HuH-7 (cell line): Measurements from ENCODE around the gene NGF.

Source experiments
- DNase-seq: peaks from one replicate; pipeline ENCODE4 v3.0.0; 2011; ENCODE audit warnings: low spot score

Gene NGF

GRCh38 chr1:115280064-115280463 is 58.0 kb downstream of the NGF start:
- DNase-seq, result no peak

- no peak for DNase-seq
Observed at GRCh38 chr1:115278211-115278610, 59.8 kb downstream of the NGF start.

DNA sequence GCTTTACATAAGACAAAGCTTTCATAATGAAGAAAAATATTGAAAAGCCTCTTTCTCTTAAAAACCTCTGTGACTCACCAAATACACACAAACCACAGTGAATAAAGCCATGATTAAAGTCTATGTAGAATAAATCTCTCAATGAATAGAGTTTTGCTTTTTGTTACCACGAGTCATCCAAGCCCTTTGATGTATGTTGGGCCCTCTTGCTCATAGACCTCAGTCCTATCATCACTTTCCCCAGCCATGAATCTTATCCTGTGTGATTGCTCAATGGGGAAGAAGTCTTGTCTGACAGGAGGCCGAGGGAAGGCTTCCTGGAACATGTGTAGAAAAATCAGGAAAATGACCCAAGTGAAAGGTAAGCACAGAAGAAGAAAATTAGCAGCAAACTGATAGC is 60.8 kb downstream of the NGF start:
- DNase-seq, result no peak

GRCh38 chr1:115275216-115275615 is 62.8 kb downstream of the NGF start:
- DNase-seq, result no peak

DNA sequence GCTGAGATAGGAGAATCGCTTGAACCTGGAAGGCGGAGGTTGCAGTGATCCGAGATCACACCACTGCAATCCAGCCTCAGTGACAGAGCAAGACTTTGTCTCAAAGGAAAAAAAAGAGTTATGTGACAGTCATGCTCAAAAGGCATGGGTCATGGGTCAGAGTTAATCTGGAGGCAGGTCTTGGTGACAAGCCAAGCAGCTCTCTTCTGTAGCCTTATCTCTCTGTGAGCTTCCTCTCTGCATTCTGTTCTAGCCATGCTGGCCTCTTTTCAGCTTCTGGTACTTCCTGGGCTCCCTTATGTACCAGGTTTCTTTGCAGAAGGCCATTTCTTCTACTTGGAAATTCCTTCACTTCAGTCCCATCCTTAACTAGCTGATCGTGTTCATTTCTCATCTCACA is 63.6 kb downstream of the NGF start:
- no peak for DNase-seq

GRCh38 chr1:115266729-115267421 is 71.2 kb downstream of the NGF start:
- DNase-seq, result no peak

- DNase-seq, result no peak
Observed at GRCh38 chr1:115265099-115265498, 73.0 kb downstream of the NGF start.

GRCh38 chr1:115262886-115263285 is 75.2 kb downstream of the NGF start:
- no peak for DNase-seq

GRCh38 chr1:115261496-115261895 is 76.6 kb downstream of the NGF start:
- no peak for DNase-seq

DNA sequence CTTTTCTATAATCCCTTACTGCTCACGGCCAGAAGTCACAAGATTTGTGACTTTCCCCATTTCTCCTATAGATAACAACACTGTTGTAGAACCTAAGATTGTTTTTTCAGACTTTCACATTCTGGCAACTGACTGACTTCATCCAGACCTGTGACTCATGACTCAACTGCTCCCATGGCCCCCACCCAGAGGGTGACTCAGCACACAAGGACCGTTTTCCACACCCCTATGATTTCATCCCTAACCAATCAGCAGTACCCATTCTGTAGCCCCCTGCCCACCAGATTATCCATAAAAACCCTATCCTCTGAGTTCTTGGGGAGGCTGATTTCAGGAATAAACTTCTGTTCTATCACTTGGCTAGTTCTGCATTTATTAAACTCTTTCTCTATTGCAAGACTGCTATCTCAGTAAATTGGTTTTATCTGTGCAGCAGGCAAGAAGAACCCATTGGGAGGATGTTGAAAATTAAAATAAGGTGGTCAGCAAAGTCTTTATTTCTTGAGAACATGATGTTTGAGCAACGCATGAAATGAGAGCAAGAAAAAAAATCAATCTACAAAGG is 79.7 kb downstream of the NGF start:
- no peak for DNase-seq

DNA sequence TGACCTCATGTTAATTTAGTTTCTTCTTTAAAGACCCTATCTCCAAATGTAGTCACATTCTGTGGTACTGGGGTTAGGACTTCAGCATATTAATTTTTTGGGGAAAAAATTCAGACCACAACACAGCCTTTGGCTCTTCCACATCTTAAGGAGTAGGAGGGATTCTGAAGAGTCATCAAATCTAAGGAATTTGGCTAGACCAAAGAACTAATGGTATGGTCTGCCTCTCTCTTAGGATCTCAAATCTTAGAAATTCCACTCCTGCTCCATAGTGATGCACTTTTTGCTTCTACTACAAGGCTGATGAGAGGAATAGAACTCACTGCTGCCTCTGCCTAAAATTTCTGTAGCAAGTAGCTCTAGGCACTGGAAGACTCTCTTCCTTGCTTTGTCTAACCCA is 80.5 kb downstream of the NGF start:
- no peak for DNase-seq

DNA sequence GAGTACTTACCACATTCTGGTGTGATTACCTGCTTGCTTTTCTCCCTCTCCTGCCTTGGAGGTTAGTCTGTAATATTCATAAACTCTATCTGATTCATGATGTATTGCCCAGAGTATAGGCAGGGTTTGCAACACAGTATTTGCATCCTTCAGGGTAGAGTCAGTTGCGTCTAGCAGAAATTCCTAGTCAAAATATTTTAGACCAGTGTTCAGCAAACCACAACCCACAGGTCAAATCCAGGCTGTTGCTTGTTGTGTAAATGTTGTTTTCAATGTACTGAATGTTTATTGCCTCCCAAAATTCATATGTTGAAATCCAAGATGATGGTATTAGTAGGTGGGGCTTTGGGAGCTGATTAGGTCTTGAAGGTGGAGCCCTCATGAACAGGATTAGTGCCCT is 82.9 kb downstream of the NGF start:
- no peak for DNase-seq

- no peak for DNase-seq
Observed at GRCh38 chr1:115252585-115252984, 85.5 kb downstream of the NGF start.

- DNase-seq, result no peak
Observed at GRCh38 chr1:115251856-115252255, 86.2 kb downstream of the NGF start.

GRCh38 chr1:115251340-115251748 is 86.7 kb downstream of the NGF start:
- DNase-seq, result no peak

- DNase-seq, result no peak
Observed at GRCh38 chr1:115246526-115246925, 91.5 kb downstream of the NGF start.

DNA sequence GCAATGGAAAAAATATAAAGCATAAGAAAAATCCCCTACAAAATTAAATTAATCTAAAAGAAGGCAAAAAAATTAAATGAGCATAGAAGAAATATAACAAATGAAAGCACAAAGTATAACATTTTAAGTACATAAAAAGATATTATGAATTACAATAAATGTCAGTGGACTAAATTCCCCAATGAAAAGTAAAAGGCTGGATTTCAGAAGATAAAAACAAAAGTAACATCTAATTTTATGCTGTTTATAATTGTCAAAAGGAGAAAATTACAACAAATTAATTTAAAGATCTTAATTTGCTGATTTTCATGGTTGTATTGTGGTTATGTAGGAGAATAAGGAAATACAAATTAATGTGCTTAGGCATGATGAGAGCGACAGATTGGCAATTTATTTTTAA is 92.8 kb downstream of the NGF start:
- DNase-seq, result no peak

DNA sequence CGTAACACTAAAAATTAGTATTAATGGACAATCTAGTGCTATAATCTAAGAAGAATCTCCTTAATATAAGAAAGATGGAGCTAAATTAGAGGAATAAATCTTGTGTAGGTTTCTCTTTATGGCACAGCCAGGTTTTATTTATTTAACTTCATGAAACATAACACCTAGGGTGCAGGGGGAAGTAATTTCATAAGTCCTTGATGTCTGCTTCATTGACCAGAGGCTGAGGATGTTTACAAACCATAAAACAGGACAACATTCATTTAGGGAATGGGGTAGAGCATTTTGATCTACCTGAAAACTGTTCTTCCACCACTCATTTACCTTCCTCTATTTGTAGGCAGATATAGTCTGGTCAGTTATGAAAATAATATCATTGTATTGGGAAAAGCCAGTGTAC is 95.5 kb downstream of the NGF start:
- no peak for DNase-seq

- DNase-seq, result no peak
Observed at GRCh38 chr1:115241309-115241708, 96.7 kb downstream of the NGF start.

DNA sequence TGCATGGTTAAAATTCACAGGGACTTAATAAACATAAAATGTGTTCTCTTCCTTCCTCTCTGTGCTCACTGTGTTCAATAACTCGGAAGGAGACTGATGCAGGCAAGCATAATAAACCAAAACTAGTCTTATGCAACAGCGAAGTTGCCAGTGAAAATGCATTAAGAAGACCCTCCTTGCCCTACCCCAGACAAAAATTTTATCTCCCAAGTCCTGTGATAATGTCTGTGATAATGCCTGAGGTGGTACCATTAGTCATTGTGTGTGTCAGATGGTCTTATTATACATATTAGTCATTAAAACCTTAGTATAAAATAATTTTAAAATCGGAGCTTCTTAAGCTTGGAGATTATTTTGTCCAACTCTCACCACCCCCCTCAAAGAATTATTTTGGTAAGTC is 97.8 kb downstream of the NGF start:
- DNase-seq, result no peak

GRCh38 chr1:115239426-115239825 is 98.6 kb downstream of the NGF start:
- DNase-seq, result no peak

DNA sequence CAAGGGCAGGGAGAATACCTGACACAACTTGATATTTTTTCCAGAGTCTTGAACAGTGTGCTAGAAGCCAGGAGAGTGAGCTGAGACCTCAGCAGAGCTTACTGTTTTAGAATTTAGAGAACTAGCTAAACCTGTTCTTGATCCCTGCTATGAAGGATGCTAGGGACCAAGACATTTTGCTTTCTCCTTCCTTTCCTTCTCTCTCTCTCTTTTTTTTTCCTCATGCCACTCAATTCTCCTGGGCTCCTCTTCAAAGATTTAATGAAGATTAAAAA is 99.0 kb downstream of the NGF start:
- no peak for DNase-seq

DNA sequence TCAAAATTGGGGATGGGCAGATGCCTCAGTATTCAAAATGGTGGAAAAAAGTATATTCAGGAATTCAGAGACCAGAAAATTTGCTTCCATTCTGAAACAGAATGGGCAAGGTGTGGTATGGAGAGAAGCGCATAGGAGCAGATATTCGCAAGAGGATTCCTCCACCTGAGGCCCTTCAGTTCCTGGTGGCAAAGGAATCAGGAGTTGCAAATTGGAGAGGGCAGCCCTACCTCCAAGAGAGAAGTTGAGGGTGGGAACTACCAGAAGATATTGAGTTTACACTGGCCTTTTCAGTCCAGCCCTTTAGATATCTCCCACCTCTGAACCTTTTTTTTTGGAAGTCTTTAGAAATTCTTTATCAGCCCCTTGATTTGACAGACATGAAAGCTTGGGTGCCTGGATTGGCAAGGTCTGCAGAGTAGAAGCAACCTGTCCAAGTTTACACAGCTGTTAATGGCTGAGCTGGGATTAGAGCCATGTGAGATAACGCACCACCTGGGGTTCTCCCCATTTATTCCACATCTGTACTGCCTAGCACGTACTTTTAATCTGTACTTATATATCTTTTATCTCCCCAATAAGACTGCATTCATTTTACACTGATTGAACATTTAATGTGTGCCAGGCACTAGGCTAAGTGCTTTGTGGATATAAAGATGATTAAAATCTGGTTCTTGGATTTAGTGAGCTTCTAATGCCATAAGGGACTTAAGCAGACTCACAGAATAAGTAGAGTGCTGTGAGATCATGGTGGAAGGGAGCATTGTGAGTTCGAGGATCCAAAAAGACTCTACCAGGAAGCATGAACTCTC is 99.5 kb downstream of the NGF start:
- no peak for DNase-seq

- DNase-seq, result no peak
Observed at GRCh38 chr1:115237507-115237906, 100.5 kb downstream of the NGF start.
